Neural progenitor cell (in vitro differentiated cells): Measurements from ENCODE around the gene GGNBP2. TPM values are rescaled to one million over a fixed set of nuclear protein-coding genes. Genes with fewer than 3 reads are reported as not detected.

ENCODE experiments used
- DNase-seq: peaks from one replicate; pipeline ENCODE4 v3.0.0-alpha.2; 2016; ENCODE audit warnings: low spot score
- H2AFZ ChIP-seq: fragments of 200-600 bp; sonication (generic); replicated peaks from 2 replicates; pipeline ENCODE4 v1.6.1; 2016; ENCODE audit warnings: antibody characterized with exemption
- H3F3A ChIP-seq: fragments of 200-600 bp; sonication (generic); 2 replicates; pipeline ENCODE4 v1.6.1; 2016; ENCODE audit warnings: antibody characterized with exemption, low read depth
- H3K27ac ChIP-seq: fragments of 200-600 bp; sonication (generic); 2 replicates; pipeline ENCODE4 v1.5.1; 2016; ENCODE audit warnings: mild to moderate bottlenecking
- H3K27me3 ChIP-seq: fragments of 200-600 bp; sonication (generic); 2 replicates; pipeline ENCODE4 v1.6.1; 2016; ENCODE audit warnings: mild to moderate bottlenecking, moderate library complexity
- H3K36me3 ChIP-seq: fragments of 200-600 bp; sonication (generic); 2 replicates; pipeline ENCODE4 v1.5.1; 2016
- H3K4me1 ChIP-seq: fragments of 200-600 bp; sonication (generic); 2 replicates; pipeline ENCODE4 v1.6.1; 2016; ENCODE audit warnings: mixed run types
- H3K4me2 ChIP-seq: fragments of 200-600 bp; sonication (generic); 2 replicates; pipeline ENCODE4 v1.6.1; 2016
- H3K4me3 ChIP-seq: fragments of 200-600 bp; sonication (generic); 2 replicates; pipeline ENCODE4 v1.5.1; 2016
- H3K79me2 ChIP-seq: fragments of 200-600 bp; sonication (generic); 2 replicates; pipeline ENCODE4 v1.6.1; 2016; ENCODE audit warnings: low read depth
- H3K9ac ChIP-seq: fragments of 200-600 bp; sonication (generic); 2 replicates; pipeline ENCODE4 v1.6.1; 2016
- H3K9me3 ChIP-seq: fragments of 200-600 bp; sonication (generic); 2 replicates; pipeline ENCODE4 v1.5.1; 2016; ENCODE audit warnings: low read depth
- H4K20me1 ChIP-seq: fragments of 200-600 bp; sonication (generic); 2 replicates; pipeline ENCODE4 v1.6.1; 2016; ENCODE audit warnings: low read depth
- H3K27ac Mint-ChIP-seq: 3 replicates; pipeline ENCODE4 v1.8.0; 2021; ENCODE audit warnings: mixed read lengths
- H3K27me3 Mint-ChIP-seq: 2 replicates; pipeline ENCODE4 v1.8.0; 2022; ENCODE audit warnings: low read depth, mild to moderate bottlenecking, inconsistent platforms, moderate library complexity, mixed read lengths; ENCODE audit not compliant: insufficient read depth
- H3K36me3 Mint-ChIP-seq: 3 replicates; pipeline ENCODE4 v1.8.0; 2021; ENCODE audit warnings: mixed read lengths
- H3K4me1 Mint-ChIP-seq: 3 replicates; pipeline ENCODE4 v1.8.0; 2021; ENCODE audit warnings: mixed read lengths
- H3K4me3 Mint-ChIP-seq: 3 replicates; pipeline ENCODE4 v1.8.0; 2021; ENCODE audit warnings: mild to moderate bottlenecking, moderate library complexity, mixed read lengths
- H3K9me3 Mint-ChIP-seq: 3 replicates; pipeline ENCODE4 v1.8.0; 2020; ENCODE audit warnings: mixed read lengths
- EZH2 ChIP-seq: fragments of 200-600 bp; sonication (generic); IDR thresholded peaks from 2 replicates; pipeline ENCODE4 v1.6.1; 2017; ENCODE audit warnings: antibody characterized with exemption, mild to moderate bottlenecking, moderate library complexity
- EZH2phosphoT487 ChIP-seq: fragments of 200-600 bp; sonication (generic); IDR thresholded peaks from 2 replicates; pipeline ENCODE4 v1.6.1; 2017; ENCODE audit warnings: antibody characterized with exemption
- total RNA-seq: library from RNA; depleted of rRNA; stranded (reverse); fragments of >200 nt; gene quantifications from 2 replicates; pipeline ENCODE4 v1.2.3, GENCODE V29; 2015; ENCODE audit warnings: low replicate concordance
- TF ChIP-seq, protein P1 (sequence below): fragments of 200-600 bp; sonication (generic); IDR thresholded peaks from 2 replicates; pipeline ENCODE4 v1.5.1; 2017; ENCODE audit warnings: antibody characterized with exemption, mild to moderate bottlenecking

GGNBP2 gene
- total RNA-seq, 1 donor from 2014 or later: 79.5 TPM

DNA sequence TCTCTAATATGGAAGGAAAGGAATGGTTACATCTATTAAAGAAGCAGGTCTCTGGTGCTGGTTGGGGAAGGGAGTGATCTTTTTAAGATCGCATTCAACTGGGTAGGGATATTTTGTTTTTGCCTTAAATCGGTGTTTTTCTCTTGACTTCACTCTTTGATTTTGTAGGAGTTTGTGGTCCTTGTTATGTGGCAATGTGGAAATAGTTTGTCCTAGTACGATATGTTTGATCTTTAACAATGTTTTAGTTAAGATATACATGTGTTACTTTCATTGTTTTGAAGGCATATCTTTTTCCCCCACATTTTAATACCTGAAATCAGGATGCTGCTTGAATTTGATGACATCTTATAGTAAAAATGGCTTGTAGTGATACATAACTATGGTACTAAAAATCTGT is 8.7 kb downstream of the GGNBP2 start:
- H3K79me2 ChIP-seq: peaks cover 77% of the 10 kb centered on the region
- H3K4me3 Mint-ChIP-seq: no peak overlapping the region
- H3K9me3 ChIP-seq: no peaks in the 10 kb centered on the region

DNA sequence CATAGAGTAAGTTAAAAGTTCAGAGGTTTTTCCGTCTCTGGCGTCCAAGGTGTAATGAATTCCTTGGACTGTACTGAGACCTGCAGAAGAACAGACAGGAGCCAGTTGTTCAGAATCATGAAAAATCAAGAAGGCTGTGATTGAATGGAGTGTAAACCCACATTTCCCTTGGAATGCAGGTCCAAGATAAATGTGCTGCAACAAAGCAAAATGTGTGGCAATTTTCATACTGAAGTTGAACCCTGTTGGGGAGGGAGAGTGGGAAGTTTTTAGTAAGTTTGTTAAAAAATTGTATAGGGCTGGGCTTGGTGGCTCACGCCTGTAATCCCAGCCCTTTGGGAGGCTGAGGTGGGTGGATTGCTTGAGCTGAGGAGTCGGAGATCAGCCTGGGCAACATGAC is 21.4 kb downstream of the GGNBP2 start:
- peaks cover 26% of the 10 kb centered on the region for H3K36me3 Mint-ChIP-seq
- no peaks in the 10 kb centered on the region for H3K4me1 ChIP-seq
- H3K27me3 ChIP-seq: no peaks in the 10 kb centered on the region
- H3K27me3 Mint-ChIP-seq: peaks cover 2% of the 10 kb centered on the region
- peaks cover 10% of the 10 kb centered on the region for H4K20me1 ChIP-seq
- no peaks in the 10 kb centered on the region for H3F3A ChIP-seq
- no peak for DNase-seq
- peaks cover 3% of the 10 kb centered on the region for H3K36me3 ChIP-seq
- H3K79me2 ChIP-seq: peaks cover 3% of the 10 kb centered on the region
- H3K4me3 ChIP-seq: no peak overlapping the region
- no peak overlapping the region for H3K27ac ChIP-seq
- H2AFZ ChIP-seq: no peak overlapping the region
- no peak overlapping the region for H3K9ac ChIP-seq
- no peaks in the 10 kb centered on the region for H3K4me1 Mint-ChIP-seq
- no peaks in the 10 kb centered on the region for H3K9me3 Mint-ChIP-seq
- no peak overlapping the region for H3K27ac Mint-ChIP-seq
- no peak for TF ChIP-seq EZH2
- no peak for TF ChIP-seq EZH2phosphoT487
- TF ChIP-seq, protein P1, sequence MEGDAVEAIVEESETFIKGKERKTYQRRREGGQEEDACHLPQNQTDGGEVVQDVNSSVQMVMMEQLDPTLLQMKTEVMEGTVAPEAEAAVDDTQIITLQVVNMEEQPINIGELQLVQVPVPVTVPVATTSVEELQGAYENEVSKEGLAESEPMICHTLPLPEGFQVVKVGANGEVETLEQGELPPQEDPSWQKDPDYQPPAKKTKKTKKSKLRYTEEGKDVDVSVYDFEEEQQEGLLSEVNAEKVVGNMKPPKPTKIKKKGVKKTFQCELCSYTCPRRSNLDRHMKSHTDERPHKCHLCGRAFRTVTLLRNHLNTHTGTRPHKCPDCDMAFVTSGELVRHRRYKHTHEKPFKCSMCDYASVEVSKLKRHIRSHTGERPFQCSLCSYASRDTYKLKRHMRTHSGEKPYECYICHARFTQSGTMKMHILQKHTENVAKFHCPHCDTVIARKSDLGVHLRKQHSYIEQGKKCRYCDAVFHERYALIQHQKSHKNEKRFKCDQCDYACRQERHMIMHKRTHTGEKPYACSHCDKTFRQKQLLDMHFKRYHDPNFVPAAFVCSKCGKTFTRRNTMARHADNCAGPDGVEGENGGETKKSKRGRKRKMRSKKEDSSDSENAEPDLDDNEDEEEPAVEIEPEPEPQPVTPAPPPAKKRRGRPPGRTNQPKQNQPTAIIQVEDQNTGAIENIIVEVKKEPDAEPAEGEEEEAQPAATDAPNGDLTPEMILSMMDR: no peak
- H3K9me3 ChIP-seq: no peaks in the 10 kb centered on the region
- H3K4me2 ChIP-seq: no peak overlapping the region
- no peak overlapping the region for H3K4me3 Mint-ChIP-seq

More for the DNA sequence above, 8.7 kb downstream of the GGNBP2 start:
- Histone ChIP-seq H4K20me1 (peaks cover 53% of the 10 kb centered on the region), H3K4me2 (no peak overlapping the region), H2AFZ (no peak overlapping the region), H3F3A (no peaks in the 10 kb centered on the region), H3K27ac (no peak overlapping the region), H3K4me1 (no peaks in the 10 kb centered on the region), H3K9ac (no peak overlapping the region), H3K4me3 (no peak overlapping the region), H3K36me3 (no peaks in the 10 kb centered on the region), H3K27me3 (no peaks in the 10 kb centered on the region)
- Mint-ChIP-seq H3K27ac (no peak overlapping the region), H3K27me3 (no peaks in the 10 kb centered on the region), H3K4me1 (peaks cover 3% of the 10 kb centered on the region), H3K9me3 (no peaks in the 10 kb centered on the region), H3K36me3 (peaks cover 17% of the 10 kb centered on the region)
- TF ChIP-seq, protein P1: no peak
- TF ChIP-seq EZH2phosphoT487 (no peak), EZH2 (no peak)
- no peak for DNase-seq

- Histone ChIP-seq H3F3A (no peaks in the 10 kb centered on the region), H3K4me1 (no peaks in the 10 kb centered on the region), H3K9me3 (no peaks in the 10 kb centered on the region), H3K27ac (no peak overlapping the region), H3K79me2 (peaks cover 26% of the 10 kb centered on the region), H3K4me2 (no peak overlapping the region), H4K20me1 (peaks cover 45% of the 10 kb centered on the region), H3K36me3 (peaks cover 14% of the 10 kb centered on the region), H3K27me3 (no peaks in the 10 kb centered on the region), H3K4me3 (no peak overlapping the region), H2AFZ (no peak overlapping the region), H3K9ac (no peak overlapping the region)
- Mint-ChIP-seq H3K27ac (no peak overlapping the region), H3K9me3 (no peaks in the 10 kb centered on the region), H3K4me3 (no peak overlapping the region), H3K36me3 (peaks cover 26% of the 10 kb centered on the region), H3K4me1 (no peaks in the 10 kb centered on the region), H3K27me3 (peaks cover 2% of the 10 kb centered on the region)
- DNase-seq: no peak
- TF ChIP-seq, protein P1: no peak
- no peak for TF ChIP-seq EZH2
- no peak for TF ChIP-seq EZH2phosphoT487
These were observed 30.3 kb downstream of the GGNBP2 start for GRCh38 chr17:36575028-36575427.
